Left ventricle myocardium inferior (tissue), 1 donor: ENCODE data around the gene CDC42. TPM values are rescaled to one million over a fixed set of nuclear protein-coding genes. Genes with fewer than 3 reads are reported as not detected.

Experiments used
- DNase-seq: peaks from one replicate; pipeline ENCODE4 v3.0.0-alpha.2; 2020
- H3K27ac ChIP-seq: fragments of 200-600 bp; replicated peaks from 2 replicates; pipeline ENCODE4 v1.8.0; 2021
- H3K27me3 ChIP-seq: fragments of 200-600 bp; 2 replicates; pipeline ENCODE4 v1.8.0; 2021; ENCODE audit warnings: low read depth
- H3K36me3 ChIP-seq: fragments of 200-600 bp; 2 replicates; pipeline ENCODE4 v1.8.0; 2021
- H3K4me1 ChIP-seq: fragments of 200-600 bp; 2 replicates; pipeline ENCODE4 v1.8.0; 2021
- H3K4me3 ChIP-seq: fragments of 200-600 bp; 2 replicates; pipeline ENCODE4 v1.8.0; 2021; ENCODE audit warnings: mild to moderate bottlenecking, moderate library complexity
- H3K9me3 ChIP-seq: fragments of 200-600 bp; replicated peaks from 2 replicates; pipeline ENCODE4 v1.8.0; 2021
- CTCF ChIP-seq: fragments of 200-600 bp; IDR thresholded peaks from 2 replicates; pipeline ENCODE4 v1.8.0; 2021; ENCODE audit warnings: antibody characterized with exemption, mild to moderate bottlenecking, borderline replicate concordance
- intact Hi-C: fragments of 100-400 bp; cut with micrococcal nuclease; formaldehyde crosslinking; loops from one replicate; pipeline ENCODE4 v1.11.0; 2022
- total RNA-seq: library from RNA; stranded (reverse); fragmentation: NEBNext Ultra II Directional; extraction: Animal tissue kit (Norgen Biotek cat#: 25700); gene quantifications from one replicate; pipeline ENCODE4 v1.2.1, GENCODE V29; 2021
- donor health status: DM: no; HTN: yes; CAD: no; lungs with severe emphysema.

Gene CDC42
- total RNA-seq, 1 donor from 2014 or later = 126 TPM

DNA sequence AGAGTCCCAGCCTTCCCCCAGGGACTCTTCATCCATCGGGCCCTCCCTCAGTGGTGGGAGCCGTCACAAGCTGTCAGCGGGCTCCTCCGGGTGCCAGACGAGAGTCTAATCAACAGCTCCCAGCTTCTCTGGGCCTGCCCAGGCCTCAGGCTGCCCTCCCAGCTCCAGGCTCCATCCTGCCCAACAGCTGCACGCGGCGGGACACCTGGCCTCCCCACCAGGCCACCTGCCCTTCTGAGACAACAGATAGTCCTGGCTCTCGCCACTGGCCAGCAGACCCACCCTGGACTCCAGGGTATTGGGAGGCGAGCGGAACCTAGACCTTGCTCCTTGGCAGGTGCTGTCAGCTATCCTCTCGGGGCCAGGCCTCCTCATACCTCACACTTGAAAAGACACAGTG is 87.3 kb downstream of the CDC42 start:
- no peaks in the 10 kb centered on the region for H3K36me3 ChIP-seq
- no peak overlapping the region for H3K4me3 ChIP-seq
- intact Hi-C loops = no loop called here
- no peaks in the 10 kb centered on the region for H3K9me3 ChIP-seq
- H3K27me3 ChIP-seq = peaks cover 88% of the 10 kb centered on the region
- no peak for DNase-seq
- peaks cover 16% of the 10 kb centered on the region for H3K4me1 ChIP-seq
- no peak for TF ChIP-seq CTCF
- H3K27ac ChIP-seq = no peak overlapping the region

Other genes with a start within 250 kb of the CDC42 start
- not detected for gene LDLRAD2, start 240.4 kb upstream of the CDC42 start, total RNA-seq
- 257 TPM for gene HSPG2, start 115.4 kb upstream of the CDC42 start, total RNA-seq
- gene CELA3B, start 75.7 kb upstream of the CDC42 start, total RNA-seq = not detected
- gene CELA3A, start 51.1 kb upstream of the CDC42 start, total RNA-seq = not detected
- gene WNT4, start 90.4 kb downstream of the CDC42 start, total RNA-seq = not detected